Keratinocyte (primary cell): ENCODE measurements around the gene ARID5A.

Experiments used
- EZH2 ChIP-seq: IDR thresholded peaks from one replicate; pipeline ENCODE4 v1.6.1; 2012; ENCODE audit warnings: inconsistent platforms, mild to moderate bottlenecking, low read length, moderate library complexity
- TF ChIP-seq, protein P1 (sequence below), 3 experiments: IDR thresholded peaks in 1 of 3; conservative IDR thresholded peaks in 1 of 3; optimal IDR thresholded peaks in 1 of 3; 2 replicates in 2 of 3; 3 replicates in 1 of 3; pipeline versions ENCODE3 to v1.5.1; 2011; ENCODE audit warnings: low read length in 3 of 3, mild to moderate bottlenecking in 3 of 3, moderate library complexity in 2 of 3, control low read depth in 1 of 3, inconsistent platforms in 1 of 3; ENCODE audit not compliant: insufficient read depth in 2 of 3; ENCODE audit errors: extremely low read depth in 1 of 3

- TF ChIP-seq, protein P1, sequence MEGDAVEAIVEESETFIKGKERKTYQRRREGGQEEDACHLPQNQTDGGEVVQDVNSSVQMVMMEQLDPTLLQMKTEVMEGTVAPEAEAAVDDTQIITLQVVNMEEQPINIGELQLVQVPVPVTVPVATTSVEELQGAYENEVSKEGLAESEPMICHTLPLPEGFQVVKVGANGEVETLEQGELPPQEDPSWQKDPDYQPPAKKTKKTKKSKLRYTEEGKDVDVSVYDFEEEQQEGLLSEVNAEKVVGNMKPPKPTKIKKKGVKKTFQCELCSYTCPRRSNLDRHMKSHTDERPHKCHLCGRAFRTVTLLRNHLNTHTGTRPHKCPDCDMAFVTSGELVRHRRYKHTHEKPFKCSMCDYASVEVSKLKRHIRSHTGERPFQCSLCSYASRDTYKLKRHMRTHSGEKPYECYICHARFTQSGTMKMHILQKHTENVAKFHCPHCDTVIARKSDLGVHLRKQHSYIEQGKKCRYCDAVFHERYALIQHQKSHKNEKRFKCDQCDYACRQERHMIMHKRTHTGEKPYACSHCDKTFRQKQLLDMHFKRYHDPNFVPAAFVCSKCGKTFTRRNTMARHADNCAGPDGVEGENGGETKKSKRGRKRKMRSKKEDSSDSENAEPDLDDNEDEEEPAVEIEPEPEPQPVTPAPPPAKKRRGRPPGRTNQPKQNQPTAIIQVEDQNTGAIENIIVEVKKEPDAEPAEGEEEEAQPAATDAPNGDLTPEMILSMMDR (optimal IDR thresholded peaks at IDR 0.05 in 1 of 3, IDR thresholded peaks at IDR 0.05 in 1 of 3, conservative IDR thresholded peaks at IDR 0.05 in 1 of 3; ENCODE audit: extremely low read depth in 1 of 3, insufficient read depth in 2 of 3, low read length in 3 of 3) = no peak
- no peak for TF ChIP-seq EZH2
Observed at GRCh38 chr2:96531366-96531765, 5.2 kb upstream of the ARID5A start.
